Measurements from ENCODE around the gene RAB3GAP1.

RAB3GAP1 gene

DNA sequence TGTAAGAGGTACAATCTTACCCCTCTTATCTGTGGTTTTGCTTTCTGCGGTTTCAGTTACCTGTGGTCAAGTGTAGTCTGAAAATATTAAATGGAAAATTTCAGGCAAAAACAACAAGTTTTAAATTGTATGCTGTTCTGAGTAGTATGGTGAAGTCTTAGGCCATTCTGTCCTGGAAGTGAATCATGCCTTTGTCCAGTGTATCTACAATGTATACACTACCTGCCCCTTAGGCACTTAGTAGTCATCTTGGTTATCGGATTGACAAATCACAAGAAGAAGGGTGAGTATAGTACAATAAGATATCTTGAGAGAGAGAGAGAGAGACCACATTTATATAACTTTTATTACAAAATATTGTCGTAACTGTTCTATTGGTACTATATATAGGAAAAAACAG is 43.5 kb downstream of the RAB3GAP1 start:
- Histone ChIP-seq H3K36me3 (ENCODE audit: insufficient read depth, low read length) (peaks cover 27% of the 10 kb centered on the region; the same call in 1 of the 2 replicates), H3K9me3 (ENCODE audit: insufficient read depth, low read length, severe bottlenecking) (no peaks in the 10 kb centered on the region), H3K4me2 (ENCODE audit: insufficient read depth, low read length) (no peak overlapping the region), H3K4me3 (ENCODE audit: low read depth in 1 of 2, low read length in 2 of 2) (no peak overlapping the region), H3K27ac (ENCODE audit: low read length) (no peak overlapping the region), H3K27me3 (ENCODE audit: insufficient read depth, low read length, poor library complexity) (no peaks in the 10 kb centered on the region), H3K4me1 (ENCODE audit: insufficient read depth, low read length) (no peaks in the 10 kb centered on the region), H3K79me2 (ENCODE audit: insufficient read depth, low read length) (no peaks in the 10 kb centered on the region), H2AFZ (ENCODE audit: low read depth, low read length) (no peak overlapping the region), H4K20me1 (ENCODE audit: insufficient read depth, low read length) (no peaks in the 10 kb centered on the region), H3K9ac (ENCODE audit: low read depth, low read length) (no peak overlapping the region)
- ATAC-seq (ENCODE audit: insufficient read depth, low read depth) = no peak
- DNase-seq = no peak
- TF ChIP-seq, protein P1, sequence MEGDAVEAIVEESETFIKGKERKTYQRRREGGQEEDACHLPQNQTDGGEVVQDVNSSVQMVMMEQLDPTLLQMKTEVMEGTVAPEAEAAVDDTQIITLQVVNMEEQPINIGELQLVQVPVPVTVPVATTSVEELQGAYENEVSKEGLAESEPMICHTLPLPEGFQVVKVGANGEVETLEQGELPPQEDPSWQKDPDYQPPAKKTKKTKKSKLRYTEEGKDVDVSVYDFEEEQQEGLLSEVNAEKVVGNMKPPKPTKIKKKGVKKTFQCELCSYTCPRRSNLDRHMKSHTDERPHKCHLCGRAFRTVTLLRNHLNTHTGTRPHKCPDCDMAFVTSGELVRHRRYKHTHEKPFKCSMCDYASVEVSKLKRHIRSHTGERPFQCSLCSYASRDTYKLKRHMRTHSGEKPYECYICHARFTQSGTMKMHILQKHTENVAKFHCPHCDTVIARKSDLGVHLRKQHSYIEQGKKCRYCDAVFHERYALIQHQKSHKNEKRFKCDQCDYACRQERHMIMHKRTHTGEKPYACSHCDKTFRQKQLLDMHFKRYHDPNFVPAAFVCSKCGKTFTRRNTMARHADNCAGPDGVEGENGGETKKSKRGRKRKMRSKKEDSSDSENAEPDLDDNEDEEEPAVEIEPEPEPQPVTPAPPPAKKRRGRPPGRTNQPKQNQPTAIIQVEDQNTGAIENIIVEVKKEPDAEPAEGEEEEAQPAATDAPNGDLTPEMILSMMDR (IDR thresholded peaks at IDR 0.05; ENCODE audit: borderline replicate concordance, extremely low read depth, low read length, poor library complexity, severe bottlenecking) = no peak
- no peak for TF ChIP-seq EZH2 (IDR thresholded peaks at IDR 0.05; ENCODE audit: borderline replicate concordance, low read depth, low read length, severe bottlenecking)

DNA sequence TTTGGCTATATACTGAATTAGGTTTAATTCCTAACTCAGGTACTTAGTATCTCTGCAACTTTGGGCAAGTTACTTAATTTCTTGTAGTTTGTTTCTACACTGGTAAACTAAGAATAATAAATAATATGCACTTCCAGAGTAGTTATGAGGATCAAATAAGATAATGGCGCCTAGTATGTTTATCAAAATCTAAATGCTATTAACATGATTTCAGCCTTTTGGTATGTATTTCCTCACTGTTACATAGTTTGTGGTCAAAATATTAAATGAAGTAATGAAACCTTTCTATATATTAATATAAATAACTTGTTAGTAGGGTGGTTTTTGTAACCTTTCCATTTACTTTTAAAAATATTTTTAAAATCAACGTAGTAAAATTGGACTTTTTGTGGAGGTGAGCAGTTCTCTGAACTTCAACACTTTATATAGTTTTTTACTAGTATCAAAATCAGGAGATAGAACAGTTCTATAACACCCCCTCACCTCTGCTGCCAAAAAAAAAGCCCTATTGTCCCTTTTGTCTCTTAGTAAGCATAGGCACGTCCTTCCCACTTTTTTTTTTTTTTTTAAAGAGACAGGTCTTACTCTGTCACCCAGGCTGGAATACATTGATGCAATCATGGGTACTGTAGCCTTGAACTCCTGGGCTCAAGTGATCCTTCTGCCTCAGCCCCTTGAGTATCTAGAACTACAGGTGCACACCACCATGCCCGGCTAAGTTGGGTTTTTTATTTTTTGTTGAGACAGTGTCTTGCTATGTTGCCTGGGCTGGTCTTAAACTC is 44.8 kb downstream of the RAB3GAP1 start:
- ATAC-seq (ENCODE audit: insufficient read depth, low read depth) = no peak
- Histone ChIP-seq H3K36me3 (ENCODE audit: insufficient read depth, low read length) (peaks cover 33% of the 10 kb centered on the region; the same call in 1 of the 2 replicates), H4K20me1 (ENCODE audit: insufficient read depth, low read length) (no peaks in the 10 kb centered on the region), H3K4me1 (ENCODE audit: insufficient read depth, low read length) (no peaks in the 10 kb centered on the region), H2AFZ (ENCODE audit: low read depth, low read length) (no peak overlapping the region), H3K27ac (ENCODE audit: low read length) (no peak overlapping the region), H3K9ac (ENCODE audit: low read depth, low read length) (no peak overlapping the region), H3K79me2 (ENCODE audit: insufficient read depth, low read length) (no peaks in the 10 kb centered on the region), H3K4me2 (ENCODE audit: insufficient read depth, low read length) (no peak overlapping the region), H3K27me3 (ENCODE audit: insufficient read depth, low read length, poor library complexity) (no peaks in the 10 kb centered on the region), H3K9me3 (ENCODE audit: insufficient read depth, low read length, severe bottlenecking) (no peaks in the 10 kb centered on the region), H3K4me3 (ENCODE audit: low read depth in 1 of 2, low read length in 2 of 2) (no peak overlapping the region)
- no peak for TF ChIP-seq EZH2 (IDR thresholded peaks at IDR 0.05; ENCODE audit: borderline replicate concordance, low read depth, low read length, severe bottlenecking)
- TF ChIP-seq, protein P1 (IDR thresholded peaks at IDR 0.05; ENCODE audit: borderline replicate concordance, extremely low read depth, low read length, poor library complexity, severe bottlenecking) = no peak
- DNase-seq = no peak

- H3K27ac ChIP-seq (ENCODE audit: low read length) = no peak overlapping the region
- H3K9me3 ChIP-seq (ENCODE audit: insufficient read depth, low read length, severe bottlenecking) = peaks cover 2% of the 10 kb centered on the region
- H3K27me3 ChIP-seq (ENCODE audit: insufficient read depth, low read length, poor library complexity) = no peaks in the 10 kb centered on the region
- H3K36me3 ChIP-seq (ENCODE audit: insufficient read depth, low read length) = peaks cover 40% of the 10 kb centered on the region; the same call in 1 of the 2 replicates
- no peaks in the 10 kb centered on the region for H3K79me2 ChIP-seq (ENCODE audit: insufficient read depth, low read length)
- no peaks in the 10 kb centered on the region for H3K4me1 ChIP-seq (ENCODE audit: insufficient read depth, low read length)
- ATAC-seq (ENCODE audit: insufficient read depth, low read depth) = no peak
- no peak overlapping the region for H3K9ac ChIP-seq (ENCODE audit: low read depth, low read length)
- no peak overlapping the region for H3K4me2 ChIP-seq (ENCODE audit: insufficient read depth, low read length)
- TF ChIP-seq, protein P1 (IDR thresholded peaks at IDR 0.05; ENCODE audit: borderline replicate concordance, extremely low read depth, low read length, poor library complexity, severe bottlenecking) = no peak
- TF ChIP-seq EZH2 (IDR thresholded peaks at IDR 0.05; ENCODE audit: borderline replicate concordance, low read depth, low read length, severe bottlenecking) = no peak
- no peaks in the 10 kb centered on the region for H4K20me1 ChIP-seq (ENCODE audit: insufficient read depth, low read length)
- no peak overlapping the region for H2AFZ ChIP-seq (ENCODE audit: low read depth, low read length)
- H3K4me3 ChIP-seq (ENCODE audit: low read depth in 1 of 2, low read length in 2 of 2) = no peak overlapping the region
- DNase-seq = no peak
Measured at GRCh38 chr2:135097532-135098231, 45.6 kb downstream of the RAB3GAP1 start.

Measured in DND-41 (cell line).